HepG2 (cell line): ENCODE results near the gene PXYLP1. TPM values are rescaled to one million over a fixed set of nuclear protein-coding genes. Genes with fewer than 3 reads are reported as not detected.

ENCODE experiments used
- FOSL2 ChIP-seq: sonication (generic); formaldehyde crosslinking; IDR thresholded peaks from 2 replicates; pipeline ENCODE4 v1.4.0; 2020; ENCODE audit warnings: missing genetic modification reagents
- KLF12 ChIP-seq: sonication (generic); formaldehyde crosslinking; IDR thresholded peaks from 2 replicates; pipeline ENCODE4 v1.4.0; 2020; ENCODE audit warnings: missing genetic modification reagents, borderline replicate concordance
- NCOA2 ChIP-seq: sonication (generic); formaldehyde crosslinking; IDR thresholded peaks from 2 replicates; pipeline ENCODE4 v1.8.0; 2022; ENCODE audit warnings: inconsistent platforms
- PAWR ChIP-seq: sonication (generic); formaldehyde crosslinking; IDR thresholded peaks from 2 replicates; pipeline ENCODE4 v1.4.0; 2020; ENCODE audit warnings: missing genetic modification reagents, mild to moderate bottlenecking, borderline replicate concordance
- PHF21A ChIP-seq: sonication (generic); formaldehyde crosslinking; IDR thresholded peaks from 2 replicates; pipeline ENCODE4 v1.5.0; 2020; ENCODE audit warnings: mild to moderate bottlenecking, missing genetic modification reagents
- RBM39 ChIP-seq: fragments of 200-400 bp; formaldehyde crosslinking; IDR thresholded peaks from one replicate; pipeline ENCODE4 v1.6.1; 2018; ENCODE audit warnings: antibody characterized with exemption, mild to moderate bottlenecking, low read depth, low read length; ENCODE audit not compliant: poor library complexity, severe bottlenecking
- ZNF30 ChIP-seq: sonication (generic); formaldehyde crosslinking; IDR thresholded peaks from 2 replicates; pipeline ENCODE4 v1.5.0; 2020; ENCODE audit warnings: mild to moderate bottlenecking, missing genetic modification reagents
- ZNF782 ChIP-seq: sonication (generic); formaldehyde crosslinking; IDR thresholded peaks from 2 replicates; pipeline ENCODE4 v1.4.0; 2020; ENCODE audit warnings: missing genetic modification reagents, mild to moderate bottlenecking, borderline replicate concordance
- ZNF839 ChIP-seq: sonication (generic); formaldehyde crosslinking; IDR thresholded peaks from 2 replicates; pipeline ENCODE4 v1.4.0; 2020; ENCODE audit warnings: missing genetic modification reagents, mild to moderate bottlenecking, borderline replicate concordance
- polyA plus RNA-seq, 8 experiments: library from polyadenylated mRNA; depleted of rRNA in 3 of 8; stranded (reverse) in 7 of 8; unstranded in 1 of 8; fragments of >200 nt; fragmentation: Illumina TruSeq in 4 of 8; extraction: Trizol in 4 of 8; gene quantifications; 2 replicates each; pipeline versions ENCODE4 v1.2.1 to v1.2.3, GENCODE V29; 2011 to 2016; ENCODE audit warnings: low read depth in 4 of 8, missing spikeins in 1 of 8, mixed read lengths in 1 of 8; ENCODE audit not compliant: insufficient read depth in 1 of 8
- total RNA-seq, 5 experiments: library from RNA; depleted of rRNA; stranded (reverse); fragments of >200 nt; fragmentation: Illumina TruSeq; extraction: Trizol; gene quantifications; 2 replicates each; pipeline ENCODE4 v1.2.3, GENCODE V29; 2016; ENCODE audit warnings: low read depth in 1 of 5
- TF ChIP-seq, protein P1 (sequence below): fragments of 450-650 bp; IDR thresholded peaks from 2 replicates; pipeline ENCODE4 v1.6.1; 2016
- TF ChIP-seq, protein P2 (sequence below): sonication (generic); formaldehyde crosslinking; IDR thresholded peaks from 2 replicates; pipeline ENCODE4 v1.9.0; 2021; ENCODE audit warnings: missing genetic modification reagents, borderline replicate concordance
- TF ChIP-seq, protein P3 (sequence below): IDR thresholded peaks from 2 replicates; pipeline ENCODE4 v1.6.1; 2016; ENCODE audit warnings: mild to moderate bottlenecking
- TF ChIP-seq, protein P4 (sequence below): sonication (generic); formaldehyde crosslinking; IDR thresholded peaks from 2 replicates; pipeline ENCODE4 v1.4.0; 2020; ENCODE audit warnings: missing genetic modification reagents, mild to moderate bottlenecking, borderline replicate concordance

Gene PXYLP1
- total and polyA plus RNA-seq, 2 of the 13 experiments (the other 11 are each of a cell fraction or from before 2014, with no cell fraction given) = 4.9 to 8.1 TPM

DNA sequence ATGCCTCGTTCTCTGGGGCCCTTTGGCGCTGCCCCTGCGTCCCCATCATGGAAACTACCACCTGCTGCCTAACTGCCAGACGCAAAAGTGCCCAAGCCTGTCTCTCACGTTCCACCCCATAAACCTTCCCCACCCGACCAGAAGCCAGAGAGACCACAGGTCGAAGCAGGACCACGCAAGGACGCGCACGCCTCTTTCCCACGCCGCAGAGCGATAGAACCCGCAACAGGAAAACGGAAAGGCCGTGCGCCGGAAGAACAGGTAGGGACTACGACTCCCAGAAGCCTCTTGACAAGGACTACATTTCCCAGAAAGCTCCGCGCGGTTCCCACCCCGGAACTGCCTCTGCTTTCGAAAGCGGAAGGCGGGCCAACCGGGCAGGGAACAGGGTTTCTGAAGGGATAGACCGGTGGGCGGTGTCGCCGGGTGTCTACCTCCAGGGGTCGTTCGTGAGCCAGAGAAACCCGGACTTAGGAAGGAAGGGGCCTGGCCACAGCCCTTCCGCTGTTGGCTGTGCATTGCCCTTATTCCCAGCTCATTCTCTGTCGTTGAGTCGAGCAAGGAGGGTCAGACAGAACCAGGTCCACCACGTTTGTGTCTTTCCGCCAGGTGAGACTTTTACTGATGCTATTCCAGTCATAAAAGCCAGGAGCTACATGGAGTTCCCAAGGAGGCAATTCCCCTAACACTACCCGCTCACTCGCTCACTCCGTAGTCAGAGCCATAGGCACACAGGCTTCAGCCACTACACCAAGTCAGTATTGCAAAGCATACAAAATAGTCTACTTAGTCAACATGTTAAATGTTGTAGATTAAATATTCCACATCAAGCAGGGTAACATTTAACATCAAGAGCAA is 80.1 kb downstream of the PXYLP1 start (continued):
- TF ChIP-seq ZNF839 (CRISPR knock-in tag) = no peak
- TF ChIP-seq ZNF782 = peak; percentile 87; the same call in 1 of the 2 replicates
- peak; percentile 57; the same call in 1 of the 2 replicates for TF ChIP-seq FOSL2 (CRISPR knock-in tag)
- TF ChIP-seq, protein P1, sequence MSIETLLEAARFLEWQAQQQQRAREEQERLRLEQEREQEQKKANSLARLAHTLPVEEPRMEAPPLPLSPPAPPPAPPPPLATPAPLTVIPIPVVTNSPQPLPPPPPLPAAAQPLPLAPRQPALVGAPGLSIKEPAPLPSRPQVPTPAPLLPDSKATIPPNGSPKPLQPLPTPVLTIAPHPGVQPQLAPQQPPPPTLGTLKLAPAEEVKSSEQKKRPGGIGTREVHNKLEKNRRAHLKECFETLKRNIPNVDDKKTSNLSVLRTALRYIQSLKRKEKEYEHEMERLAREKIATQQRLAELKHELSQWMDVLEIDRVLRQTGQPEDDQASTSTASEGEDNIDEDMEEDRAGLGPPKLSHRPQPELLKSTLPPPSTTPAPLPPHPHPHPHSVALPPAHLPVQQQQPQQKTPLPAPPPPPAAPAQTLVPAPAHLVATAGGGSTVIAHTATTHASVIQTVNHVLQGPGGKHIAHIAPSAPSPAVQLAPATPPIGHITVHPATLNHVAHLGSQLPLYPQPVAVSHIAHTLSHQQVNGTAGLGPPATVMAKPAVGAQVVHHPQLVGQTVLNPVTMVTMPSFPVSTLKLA = 0 out of 2 replicates have a peak, but pooled peaks have one; percentile 12
- TF ChIP-seq RBM39 = peak; percentile 28
- TF ChIP-seq ZNF30 = no peak
- TF ChIP-seq, protein P2, sequence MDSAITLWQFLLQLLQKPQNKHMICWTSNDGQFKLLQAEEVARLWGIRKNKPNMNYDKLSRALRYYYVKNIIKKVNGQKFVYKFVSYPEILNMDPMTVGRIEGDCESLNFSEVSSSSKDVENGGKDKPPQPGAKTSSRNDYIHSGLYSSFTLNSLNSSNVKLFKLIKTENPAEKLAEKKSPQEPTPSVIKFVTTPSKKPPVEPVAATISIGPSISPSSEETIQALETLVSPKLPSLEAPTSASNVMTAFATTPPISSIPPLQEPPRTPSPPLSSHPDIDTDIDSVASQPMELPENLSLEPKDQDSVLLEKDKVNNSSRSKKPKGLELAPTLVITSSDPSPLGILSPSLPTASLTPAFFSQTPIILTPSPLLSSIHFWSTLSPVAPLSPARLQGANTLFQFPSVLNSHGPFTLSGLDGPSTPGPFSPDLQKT (CRISPR knock-in tag) = peak; percentile 93; the same call in 1 of the 2 replicates
- TF ChIP-seq NCOA2 = peak; percentile 57
- peak; percentile 89; the same call in 1 of the 2 replicates for TF ChIP-seq KLF12
- TF ChIP-seq, protein P3, sequence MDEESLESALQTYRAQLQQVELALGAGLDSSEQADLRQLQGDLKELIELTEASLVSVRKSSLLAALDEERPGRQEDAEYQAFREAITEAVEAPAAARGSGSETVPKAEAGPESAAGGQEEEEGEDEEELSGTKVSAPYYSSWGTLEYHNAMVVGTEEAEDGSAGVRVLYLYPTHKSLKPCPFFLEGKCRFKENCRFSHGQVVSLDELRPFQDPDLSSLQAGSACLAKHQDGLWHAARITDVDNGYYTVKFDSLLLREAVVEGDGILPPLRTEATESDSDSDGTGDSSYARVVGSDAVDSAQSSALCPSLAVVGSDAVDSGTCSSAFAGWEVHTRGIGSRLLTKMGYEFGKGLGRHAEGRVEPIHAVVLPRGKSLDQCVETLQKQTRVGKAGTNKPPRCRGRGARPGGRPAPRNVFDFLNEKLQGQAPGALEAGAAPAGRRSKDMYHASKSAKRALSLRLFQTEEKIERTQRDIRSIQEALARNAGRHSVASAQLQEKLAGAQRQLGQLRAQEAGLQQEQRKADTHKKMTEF = peak; percentile 94
- peak; percentile 82; the same call in 1 of the 2 replicates for TF ChIP-seq PHF21A (CRISPR knock-in tag)
- TF ChIP-seq, protein P4, sequence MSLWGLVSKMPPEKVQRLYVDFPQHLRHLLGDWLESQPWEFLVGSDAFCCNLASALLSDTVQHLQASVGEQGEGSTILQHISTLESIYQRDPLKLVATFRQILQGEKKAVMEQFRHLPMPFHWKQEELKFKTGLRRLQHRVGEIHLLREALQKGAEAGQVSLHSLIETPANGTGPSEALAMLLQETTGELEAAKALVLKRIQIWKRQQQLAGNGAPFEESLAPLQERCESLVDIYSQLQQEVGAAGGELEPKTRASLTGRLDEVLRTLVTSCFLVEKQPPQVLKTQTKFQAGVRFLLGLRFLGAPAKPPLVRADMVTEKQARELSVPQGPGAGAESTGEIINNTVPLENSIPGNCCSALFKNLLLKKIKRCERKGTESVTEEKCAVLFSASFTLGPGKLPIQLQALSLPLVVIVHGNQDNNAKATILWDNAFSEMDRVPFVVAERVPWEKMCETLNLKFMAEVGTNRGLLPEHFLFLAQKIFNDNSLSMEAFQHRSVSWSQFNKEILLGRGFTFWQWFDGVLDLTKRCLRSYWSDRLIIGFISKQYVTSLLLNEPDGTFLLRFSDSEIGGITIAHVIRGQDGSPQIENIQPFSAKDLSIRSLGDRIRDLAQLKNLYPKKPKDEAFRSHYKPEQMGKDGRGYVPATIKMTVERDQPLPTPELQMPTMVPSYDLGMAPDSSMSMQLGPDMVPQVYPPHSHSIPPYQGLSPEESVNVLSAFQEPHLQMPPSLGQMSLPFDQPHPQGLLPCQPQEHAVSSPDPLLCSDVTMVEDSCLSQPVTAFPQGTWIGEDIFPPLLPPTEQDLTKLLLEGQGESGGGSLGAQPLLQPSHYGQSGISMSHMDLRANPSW (CRISPR knock-in tag) = peak; percentile 91; the same call in 1 of the 2 replicates
- TF ChIP-seq PAWR (CRISPR knock-in tag) = no peak
- TF ChIP-seq, all 625 proteins: peak for 316
